GM10248 (cell line): ENCODE data around the gene DLG2.
"Not testable (repeated sequence)": the region's sequence is repeated elsewhere in the genome, so short reads cannot be mapped to it uniquely, and the experiment has no call there.

Source experiments
- CTCF ChIA-PET: fragments of 300-600 bp; sonication (Branson Sonifier 250); formaldehyde crosslinking; extraction: SDS; loops from one replicate; lab custom pipeline; 2021; ENCODE audit warnings: antibody characterized with exemption; lab: Yijun Ruan, JAX
- POLR2A ChIA-PET: fragments of 350-650 bp; sonication (Branson Sonifier 250); formaldehyde crosslinking; extraction: SDS; loops from one replicate; lab custom pipeline; 2020; ENCODE audit warnings: antibody characterized with exemption; lab: Yijun Ruan, JAX
- DNase-seq: peaks from one replicate; pipeline ENCODE4 v3.0.0; 2012; ENCODE audit errors: extremely low spot score
- TF ChIP-seq, protein P1 (sequence below): IDR thresholded peaks from 2 replicates; pipeline ENCODE4 v1.5.1; 2012; ENCODE audit warnings: mild to moderate bottlenecking, low read depth; ENCODE audit errors: extremely low read depth, missing control alignments, control extremely low read depth

DLG2 gene

GRCh38 chr11:85658180-85658579 lies 31.0 kb upstream of the DLG2 start:
- ChIA-PET POLR2A (no interaction called here), CTCF (interaction anchor here (1.3 to 2.8 kb wide), 2 partner anchors 10 to 30 kb away, joined by 3 to 16 read pairs; partner anchors contain the start of genes TMEM126A and TMEM126B)
- TF ChIP-seq, protein P1, sequence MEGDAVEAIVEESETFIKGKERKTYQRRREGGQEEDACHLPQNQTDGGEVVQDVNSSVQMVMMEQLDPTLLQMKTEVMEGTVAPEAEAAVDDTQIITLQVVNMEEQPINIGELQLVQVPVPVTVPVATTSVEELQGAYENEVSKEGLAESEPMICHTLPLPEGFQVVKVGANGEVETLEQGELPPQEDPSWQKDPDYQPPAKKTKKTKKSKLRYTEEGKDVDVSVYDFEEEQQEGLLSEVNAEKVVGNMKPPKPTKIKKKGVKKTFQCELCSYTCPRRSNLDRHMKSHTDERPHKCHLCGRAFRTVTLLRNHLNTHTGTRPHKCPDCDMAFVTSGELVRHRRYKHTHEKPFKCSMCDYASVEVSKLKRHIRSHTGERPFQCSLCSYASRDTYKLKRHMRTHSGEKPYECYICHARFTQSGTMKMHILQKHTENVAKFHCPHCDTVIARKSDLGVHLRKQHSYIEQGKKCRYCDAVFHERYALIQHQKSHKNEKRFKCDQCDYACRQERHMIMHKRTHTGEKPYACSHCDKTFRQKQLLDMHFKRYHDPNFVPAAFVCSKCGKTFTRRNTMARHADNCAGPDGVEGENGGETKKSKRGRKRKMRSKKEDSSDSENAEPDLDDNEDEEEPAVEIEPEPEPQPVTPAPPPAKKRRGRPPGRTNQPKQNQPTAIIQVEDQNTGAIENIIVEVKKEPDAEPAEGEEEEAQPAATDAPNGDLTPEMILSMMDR, result no peak
- DNase-seq, result no peak

DNA sequence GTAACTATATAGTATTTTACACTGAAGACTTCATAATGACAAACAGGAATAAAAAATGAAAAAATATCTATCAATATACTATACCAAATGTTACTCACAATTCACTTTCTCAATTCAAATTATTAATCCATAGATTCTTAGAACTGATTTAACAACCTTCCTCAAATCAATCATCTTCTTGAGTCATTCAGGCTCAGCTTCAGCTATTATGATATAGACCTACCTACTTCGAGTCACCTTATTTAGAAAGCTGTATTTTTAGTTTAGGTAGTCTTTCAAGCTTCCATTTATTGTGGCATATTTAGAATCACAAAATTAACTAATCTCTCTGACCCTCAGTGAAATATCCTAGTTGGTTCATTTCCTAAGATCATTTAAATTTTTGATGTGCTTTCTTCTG lies 29.6 kb upstream of the DLG2 start:
- POLR2A ChIA-PET, result no interaction called here
- no peak for DNase-seq
- TF ChIP-seq, protein P1, result no peak
- CTCF ChIA-PET, result no interaction called here

- ChIA-PET POLR2A (interaction anchor here (2.1 kb wide), 1 partner anchor 26 kb away, joined by 6 read pairs; the partner anchor contains the start of gene TMEM126B), CTCF (interaction anchor here (0.5 to 2.1 kb wide), 3 partner anchors 9 to 10 kb away, joined by 3 to 7 read pairs (median 6); partner anchors contain the start of gene CREBZF)
- not testable (repeated sequence) for DNase-seq
Observed at GRCh38 chr11:85654343-85654742, 27.2 kb upstream of the DLG2 start.

DNA sequence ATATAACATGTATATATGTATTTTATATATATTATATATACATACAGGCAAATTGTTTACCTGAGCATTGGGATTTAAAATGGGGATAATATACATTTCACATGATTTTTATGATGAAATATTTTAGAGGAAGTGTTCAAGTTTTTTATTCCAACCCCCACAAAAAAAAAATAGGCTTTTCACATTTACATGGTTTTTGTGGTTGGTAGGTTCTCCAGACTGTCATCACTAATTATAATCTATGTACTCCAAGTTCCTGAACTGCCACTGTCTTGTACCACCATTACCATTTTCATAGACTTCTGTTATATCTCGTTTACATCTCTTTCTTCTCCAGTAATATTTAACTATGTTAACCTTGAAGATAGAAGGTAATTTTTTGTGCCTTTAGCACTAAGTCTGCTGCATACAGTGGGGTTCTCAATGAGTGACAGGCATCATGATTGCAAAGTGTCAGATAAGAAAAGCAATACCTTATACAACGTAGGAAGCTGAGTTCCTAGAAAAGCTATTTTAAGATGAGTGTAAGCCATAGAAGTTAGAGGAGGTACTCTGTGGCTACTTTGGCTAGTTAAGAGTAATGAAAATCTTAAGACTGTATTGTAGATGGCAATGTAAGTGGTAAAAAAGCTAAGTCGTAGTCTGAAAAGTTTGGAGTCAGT lies 25.8 kb upstream of the DLG2 start:
- CTCF ChIA-PET, result interaction anchor here (1.4 to 2.1 kb wide), 2 partner anchors 10 to 12 kb away, joined by 6 to 7 read pairs; partner anchors contain the start of gene CREBZF

GRCh38 chr11:85651118-85651517 lies 24.0 kb upstream of the DLG2 start:
- ChIA-PET CTCF (no interaction called here), POLR2A (no interaction called here)
- TF ChIP-seq, protein P1, result no peak
- DNase-seq, result no peak

More for the DNA sequence above, 25.8 kb upstream of the DLG2 start:
- no peak for DNase-seq
- POLR2A ChIA-PET, result interaction anchor here (2.1 kb wide), 1 partner anchor 24 kb away, joined by 6 read pairs; the partner anchor contains the start of gene TMEM126B
- TF ChIP-seq, protein P1, result no peak

DNA sequence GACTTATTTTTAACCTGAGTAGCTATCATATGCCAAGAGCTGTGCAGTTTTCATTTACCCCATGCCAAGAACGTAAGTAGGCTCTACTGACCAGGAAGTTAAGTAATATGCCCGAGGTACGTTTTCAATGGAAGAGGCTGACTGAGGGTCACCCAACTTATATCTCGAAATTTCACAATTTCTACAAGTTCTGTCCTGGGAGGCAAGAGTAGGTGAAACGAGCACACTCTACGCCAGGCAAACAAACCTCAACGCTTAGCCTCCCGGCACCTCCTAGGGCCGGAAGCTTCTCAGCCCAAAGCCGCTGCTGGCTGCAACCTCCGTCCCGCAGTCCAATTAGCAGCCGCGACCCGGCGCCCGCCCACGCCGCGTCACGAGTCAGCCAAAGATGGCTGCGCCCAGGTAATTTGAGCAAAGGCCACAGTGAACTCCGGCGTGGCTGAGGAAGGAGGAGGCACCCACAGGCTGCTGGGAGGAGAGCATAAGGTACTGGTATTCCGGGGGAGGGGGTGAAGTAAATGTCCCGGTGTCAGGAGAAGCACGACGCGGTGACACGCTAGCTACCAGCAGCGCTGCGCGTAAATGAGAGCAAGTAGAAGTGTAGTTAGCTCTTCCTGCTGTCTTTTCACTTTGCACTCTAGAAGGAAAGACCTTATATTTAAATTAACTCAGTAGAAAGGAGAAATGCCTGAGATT lies 20.6 kb upstream of the DLG2 start, which contains the start of gene TMEM126A:
Gene TMEM126A (plus strand): TSS at position 364 of the 696 bp plus-strand sequence. CDS start 2,289 bp downstream, outside the sequence.
- ChIA-PET POLR2A (interaction anchor here (0.7 to 1.7 kb wide), 6 partner anchors 8 to 912 kb away, joined by 3 to 11 read pairs (median 4); partner anchors contain the start of genes CREBZF and TMEM126B), CTCF (interaction anchor here (1.0 to 3.8 kb wide), 7 partner anchors 10 to 207 kb away, joined by 3 to 27 read pairs (median 8); partner anchors contain the start of genes CCDC83, CREBZF, DLG2 and TMEM126B)
- TF ChIP-seq, protein P1, result no peak
- DNase-seq, result peak; percentile 89
